Gastrocnemius medialis (tissue), 4 donors: ENCODE measurements around the gene NPAS3. TPM values are rescaled to one million over a fixed set of nuclear protein-coding genes. Genes with fewer than 3 reads are reported as not detected.

Experiments used
- ATAC-seq, 2 donors: fragments of 150-250 bp; one replicate each; pipeline ENCODE4 v1.9.1; 2016
- DNase-seq, 2 donors: peaks; one replicate each; pipeline ENCODE4 v3.0.0-alpha.2; 2019
- H3K27ac ChIP-seq, 4 donors: fragments of 200-600 bp; sonication (generic); 1 replicate in 1 of 4; 2 replicates in 3 of 4; pipeline ENCODE4 v1.5.1; 2016 to 2018; ENCODE audit warnings: mild to moderate bottlenecking in 2 of 4, moderate library complexity in 1 of 4
- H3K27me3 ChIP-seq, 3 donors: fragments of 200-600 bp; sonication (generic) in 2 of 3; 1 replicate in 1 of 3; 2 replicates in 2 of 3; pipeline versions ENCODE4 v1.5.1 to v1.6.0; 2016 to 2019; ENCODE audit warnings: mild to moderate bottlenecking in 1 of 3, moderate library complexity in 1 of 3
- H3K36me3 ChIP-seq, 2 donors: fragments of 200-600 bp; sonication (generic) in 1 of 2; one replicate each; pipeline ENCODE4 v1.5.1; 2017 to 2018
- H3K4me1 ChIP-seq, 2 donors: fragments of 200-600 bp; sonication (generic) in 1 of 2; one replicate each; pipeline ENCODE4 v1.5.1; 2016 to 2017; ENCODE audit warnings: mild to moderate bottlenecking in 2 of 2
- H3K4me3 ChIP-seq, 4 donors: fragments of 200-600 bp; sonication (generic) in 3 of 4; 1 replicate in 1 of 4; 2 replicates in 3 of 4; pipeline ENCODE4 v1.5.1; 2016 to 2019; ENCODE audit warnings: mild to moderate bottlenecking in 2 of 4
- H3K9me3 ChIP-seq, 3 donors: fragments of 200-600 bp; sonication (generic) in 2 of 3; 1 replicate in 1 of 3; 2 replicates in 2 of 3; pipeline ENCODE4 v1.5.1; 2016 to 2019
- CTCF ChIP-seq, 5 experiments: fragments of 450-650 bp in 3 of 5; fragments of 200-600 bp in 2 of 5; sonication (generic) in 2 of 5; IDR thresholded peaks in 4 of 5; conservative IDR thresholded peaks in 1 of 5; 1 replicate in 4 of 5; 2 replicates in 1 of 5; pipeline ENCODE4 v1.5.1; 2016 to 2019; ENCODE audit warnings: antibody characterized with exemption in 5 of 5, mild to moderate bottlenecking in 3 of 5, moderate library complexity in 3 of 5
- POLR2A ChIP-seq, 2 donors: fragments of 450-650 bp; IDR thresholded peaks; one replicate each; pipeline ENCODE4 v1.6.1; 2017; ENCODE audit warnings: antibody characterized with exemption in 2 of 2, mild to moderate bottlenecking in 2 of 2, moderate library complexity in 2 of 2
- in situ Hi-C, 4 donors: fragments of 200-750 bp; cut with MboI; loops; one replicate each; pipeline versions ENCODE4 v1.15.0 to v1.8.0; 2017; ENCODE audit warnings: low sequenced_read_pairs in 4 of 4
- intact Hi-C: fragments of 100-400 bp; cut with DNase I; formaldehyde crosslinking; loops from one replicate; pipeline ENCODE4 v1.15.1; 2023; ENCODE audit warnings: low total_unique reads
- total RNA-seq, 4 donors: library from RNA; depleted of rRNA; stranded (reverse); fragments of >200 nt; gene quantifications; one replicate each; pipeline versions ENCODE4 v1.1.0 to v1.2.3, GENCODE V29; 2016

The NPAS3 gene
- total RNA-seq, 4 donors from 2014 or later: 0.82 to 1.00 TPM; not detected in 2

GRCh38 chr14:33390335-33390734 is 451.7 kb downstream of the NPAS3 start:
- no peaks in the 10 kb centered on the region for H3K9me3 ChIP-seq
- intact Hi-C loops (no loop called here), in situ Hi-C loops (no loop called here)
- no peak for ATAC-seq
- no peak overlapping the region for H3K27ac ChIP-seq
- H3K4me3 ChIP-seq: no peak overlapping the region
- TF ChIP-seq CTCF (IDR thresholded peaks at IDR 0.05 in 4 of 5, conservative IDR thresholded peaks at IDR 0.05 in 1 of 5): no peak
- TF ChIP-seq POLR2A (IDR thresholded peaks at IDR 0.05): no peak
- DNase-seq: no peak
- no peaks in the 10 kb centered on the region for H3K27me3 ChIP-seq
- H3K36me3 ChIP-seq: no peaks in the 10 kb centered on the region
- H3K4me1 ChIP-seq: no peaks in the 10 kb centered on the region

- in situ Hi-C loops: no loop called here
- intact Hi-C loops: no loop called here
- Histone ChIP-seq H3K27me3 (no peaks in the 10 kb centered on the region), H3K9me3 (no peaks in the 10 kb centered on the region), H3K4me1 (no peaks in the 10 kb centered on the region), H3K4me3 (no peak overlapping the region), H3K27ac (no peak overlapping the region), H3K36me3 (no peaks in the 10 kb centered on the region)
- DNase-seq: no peak
- TF ChIP-seq POLR2A (IDR thresholded peaks at IDR 0.05) (no peak), CTCF (IDR thresholded peaks at IDR 0.05 in 4 of 5, conservative IDR thresholded peaks at IDR 0.05 in 1 of 5) (no peak)
- no peak for ATAC-seq
Measured at GRCh38 chr14:33393231-33393894, 454.7 kb downstream of the NPAS3 start.

GRCh38 chr14:33393895-33394368 is 455.3 kb downstream of the NPAS3 start:
- Histone ChIP-seq H3K27me3 (no peaks in the 10 kb centered on the region), H3K4me3 (no peak overlapping the region), H3K9me3 (no peaks in the 10 kb centered on the region), H3K27ac (no peak overlapping the region), H3K36me3 (no peaks in the 10 kb centered on the region), H3K4me1 (no peaks in the 10 kb centered on the region)
- in situ Hi-C loops (no loop called here), intact Hi-C loops (no loop called here)
- ATAC-seq (no peak), DNase-seq (no peak)
- no peak for TF ChIP-seq POLR2A (IDR thresholded peaks at IDR 0.05)
- TF ChIP-seq CTCF (IDR thresholded peaks at IDR 0.05 in 4 of 5, conservative IDR thresholded peaks at IDR 0.05 in 1 of 5): no peak

GRCh38 chr14:33401311-33401710 is 462.6 kb downstream of the NPAS3 start:
- Histone ChIP-seq H3K9me3 (no peaks in the 10 kb centered on the region), H3K27me3 (no peaks in the 10 kb centered on the region), H3K4me1 (no peaks in the 10 kb centered on the region), H3K36me3 (no peaks in the 10 kb centered on the region), H3K27ac (no peak overlapping the region), H3K4me3 (no peak overlapping the region)
- in situ Hi-C loops: no loop called here
- intact Hi-C loops: no loop called here
- TF ChIP-seq CTCF (IDR thresholded peaks at IDR 0.05 in 4 of 5, conservative IDR thresholded peaks at IDR 0.05 in 1 of 5): no peak
- TF ChIP-seq POLR2A (IDR thresholded peaks at IDR 0.05): no peak
- ATAC-seq: no peak
- DNase-seq: no peak

- no peak for TF ChIP-seq POLR2A (IDR thresholded peaks at IDR 0.05)
- no peak for TF ChIP-seq CTCF (IDR thresholded peaks at IDR 0.05 in 4 of 5, conservative IDR thresholded peaks at IDR 0.05 in 1 of 5)
- H3K4me3 ChIP-seq: no peak overlapping the region
- DNase-seq (no peak), ATAC-seq (no peak)
- H3K27ac ChIP-seq: no peak overlapping the region
- no peaks in the 10 kb centered on the region for H3K4me1 ChIP-seq
- intact Hi-C loops: no loop called here
- no peaks in the 10 kb centered on the region for H3K9me3 ChIP-seq
- no peaks in the 10 kb centered on the region for H3K36me3 ChIP-seq
- no peaks in the 10 kb centered on the region for H3K27me3 ChIP-seq
- in situ Hi-C loops: no loop called here
Measured at GRCh38 chr14:33402604-33403003, 463.9 kb downstream of the NPAS3 start.
